Measurements from ENCODE around the gene TKTL1.

GRCh38 chrX:154355776-154356140 is 60.2 kb downstream of the TKTL1 start:
- no peak for TF ChIP-seq CTCF (IDR thresholded peaks at IDR 0.05)
- TF ChIP-seq POLR2A (IDR thresholded peaks at IDR 0.05), result no peak

Measured in Peyer's patch (tissue), 4 donors.